ENCODE measurements around the gene ARHGDIA.

The ARHGDIA gene

GRCh38 chr17:81888105-81888987, 17.2 kb upstream of the ARHGDIA start:
- no peak for DNase-seq

GRCh38 chr17:81885869-81886548, 14.9 kb upstream of the ARHGDIA start:
- no peak for DNase-seq

- no peak for DNase-seq
Measured at GRCh38 chr17:81885454-81885853, 14.3 kb upstream of the ARHGDIA start.

- DNase-seq, result no peak
Measured at GRCh38 chr17:81884968-81885367, 13.8 kb upstream of the ARHGDIA start.

- DNase-seq, result no peak
Measured at GRCh38 chr17:81884520-81884919, 13.4 kb upstream of the ARHGDIA start.

GRCh38 chr17:81879121-81879520, 8.0 kb upstream of the ARHGDIA start:
- no peak for DNase-seq

GRCh38 chr17:81878294-81878693, 7.2 kb upstream of the ARHGDIA start:
- DNase-seq, result no peak

GRCh38 chr17:81877569-81877968, 6.4 kb upstream of the ARHGDIA start:
- no peak for DNase-seq

- peak; percentile 82 to 87 for DNase-seq
Measured at GRCh38 chr17:81871387-81872230, 472 bp upstream of the ARHGDIA start.

- no peak for DNase-seq
Measured at GRCh38 chr17:81870131-81870980, 781 bp downstream of the ARHGDIA start.

- DNase-seq, result no peak
Measured at GRCh38 chr17:81869221-81870130, 1.7 kb downstream of the ARHGDIA start.

- no peak for DNase-seq
Measured at GRCh38 chr17:81868674-81869220, 2.4 kb downstream of the ARHGDIA start.

- no peak for DNase-seq
Measured at GRCh38 chr17:81867991-81868673, 3.0 kb downstream of the ARHGDIA start.

- no peak for DNase-seq
Measured at GRCh38 chr17:81867170-81867990, 3.8 kb downstream of the ARHGDIA start.

- DNase-seq, result no peak
Measured at GRCh38 chr17:81866440-81867169, 4.5 kb downstream of the ARHGDIA start.

GRCh38 chr17:81865733-81866439, 5.3 kb downstream of the ARHGDIA start:
- no peak for DNase-seq

GRCh38 chr17:81865358-81865732, 5.8 kb downstream of the ARHGDIA start:
- no peak for DNase-seq

All from AML-193 (cell line).